ENCODE measurements around the gene ZNF575.
A peak's percentile ranks its signal among the peaks of the same experiment; 100 is the strongest.

Gene ZNF575

DNA sequence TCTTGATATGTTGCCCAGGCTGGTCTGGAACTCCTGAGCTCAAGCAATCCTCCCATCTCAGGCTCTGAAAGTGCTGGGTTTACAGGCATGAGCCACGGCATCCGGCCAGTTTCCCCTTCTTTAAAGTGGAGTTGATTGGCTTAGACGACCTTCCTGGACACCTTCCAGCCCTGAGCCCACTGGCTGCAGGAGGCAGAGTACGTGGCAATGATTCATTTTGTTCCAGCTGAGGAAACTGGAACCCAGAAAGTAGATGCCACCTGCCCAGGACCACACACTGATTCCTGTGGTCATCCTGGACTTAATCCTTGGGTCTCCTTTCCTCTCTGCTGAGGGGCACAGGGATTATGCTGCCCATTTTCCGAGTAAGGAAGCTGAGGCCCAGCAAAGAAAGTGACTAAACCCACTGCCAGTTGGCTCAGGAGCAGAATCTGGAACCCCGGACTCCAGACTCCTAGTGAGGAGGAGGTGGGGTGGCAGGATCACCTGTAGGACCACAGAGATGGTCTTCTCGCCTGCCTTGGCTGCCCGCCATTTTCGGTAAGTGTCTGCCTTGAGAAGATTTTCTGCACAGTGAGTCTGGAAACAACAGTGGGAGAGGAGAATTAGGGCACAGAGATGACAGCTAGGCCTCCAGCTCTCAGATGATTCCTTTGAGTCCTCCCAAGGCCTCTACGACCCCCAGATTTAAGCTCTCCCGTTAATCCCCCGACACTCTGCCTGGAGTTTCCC lies 41.6 kb downstream of the ZNF575 start:
- DNase-seq (ENCODE audit: low read depth), result no peak

GRCh38 chr19:43575156-43575950 lies 42.4 kb downstream of the ZNF575 start, which contains the start of the genes PINLYP and XRCC1:
Gene PINLYP, plus strand, starts transcription at chr19:43575801. Its CDS starts 1,391 bp downstream, at chr19:43577192.
Gene XRCC1, minus strand, starts transcription at chr19:43575527. Its CDS starts 69 bp downstream, at chr19:43575458.
- peak; percentile 96 for DNase-seq (ENCODE audit: low read depth)

DNA sequence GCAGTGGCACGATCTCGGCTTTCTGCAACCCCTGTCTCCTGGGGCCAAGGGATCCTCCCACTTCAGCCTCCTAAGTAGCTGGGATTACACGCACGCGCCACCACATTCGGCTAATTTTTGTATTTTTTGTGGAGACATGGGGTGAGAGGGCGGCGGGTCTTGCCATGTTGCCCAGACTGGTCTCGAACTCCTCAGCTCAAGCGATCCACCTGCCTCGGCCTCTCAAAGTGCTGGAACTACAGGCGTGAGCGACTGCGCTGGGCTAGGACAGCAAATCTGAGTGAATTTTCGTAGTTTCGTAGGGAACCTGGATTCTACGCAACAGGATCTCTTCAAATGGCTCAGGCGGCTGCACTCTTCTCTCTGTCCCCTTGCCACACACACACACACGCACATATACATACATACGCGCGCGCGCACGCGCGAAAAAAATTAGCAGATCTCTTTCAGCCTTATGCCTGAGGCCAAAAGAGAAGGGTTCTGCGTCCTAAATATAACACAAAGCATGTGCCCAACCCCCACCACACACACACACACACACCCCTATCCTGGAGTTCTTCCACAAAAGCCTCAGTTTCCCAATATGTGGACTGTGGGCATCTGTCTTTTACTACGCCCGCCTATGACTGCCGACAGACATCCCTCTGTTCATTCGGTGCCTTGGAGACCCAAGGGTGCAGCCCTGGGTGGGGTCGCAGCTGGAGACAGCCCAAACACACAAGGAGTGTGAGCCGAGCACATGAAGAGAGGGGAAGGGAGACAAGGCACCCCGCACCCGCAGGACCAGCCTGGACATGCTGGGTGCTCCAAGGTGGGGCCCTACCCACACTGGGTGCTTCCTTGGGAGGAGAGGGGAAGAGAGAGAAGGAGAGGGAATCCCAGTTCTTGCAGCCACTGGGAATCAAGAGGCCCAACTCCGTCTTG lies 43.2 kb downstream of the ZNF575 start:
- no peak for DNase-seq (ENCODE audit: low read depth)

DNA sequence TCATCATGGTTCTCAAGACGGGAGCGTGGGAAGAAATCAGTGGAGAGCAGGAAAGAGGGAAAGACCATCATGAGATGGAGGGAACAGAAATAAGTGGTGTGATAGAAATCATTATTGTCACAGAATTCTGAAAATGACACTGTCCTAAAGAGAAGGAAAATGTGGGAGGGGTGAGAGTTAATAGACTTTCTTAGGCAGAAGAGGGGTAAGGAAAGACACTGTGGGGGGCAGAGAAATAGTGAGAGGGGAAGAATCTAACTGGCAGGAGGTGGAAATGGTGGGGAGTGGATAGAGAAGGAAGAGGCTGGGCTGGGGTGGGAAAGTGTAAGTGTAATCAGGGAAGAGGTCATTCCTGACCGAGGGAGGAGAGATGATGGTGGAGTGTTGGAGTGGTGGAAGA lies 45.8 kb downstream of the ZNF575 start:
- DNase-seq (ENCODE audit: low read depth), result no peak

DNA sequence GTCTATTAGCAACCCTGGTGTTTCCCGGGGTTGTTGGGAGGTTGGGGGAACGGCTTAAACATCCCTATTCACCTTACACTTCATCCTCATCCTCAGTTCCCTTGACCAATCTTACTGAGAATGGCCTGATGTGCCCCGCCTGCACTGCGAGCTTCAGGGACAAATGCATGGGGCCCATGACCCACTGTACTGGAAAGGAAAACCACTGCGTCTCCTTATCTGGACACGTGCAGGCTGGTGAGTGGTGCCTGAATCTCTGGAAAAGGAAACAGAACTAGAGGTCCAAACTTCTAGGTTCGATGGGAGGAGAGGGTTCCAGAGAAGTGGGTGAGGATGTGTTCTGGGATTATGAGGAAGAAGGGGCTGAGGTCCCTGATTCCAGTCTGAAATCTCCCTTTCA lies 48.5 kb downstream of the ZNF575 start:
- DNase-seq (ENCODE audit: low read depth), result no peak

DNA sequence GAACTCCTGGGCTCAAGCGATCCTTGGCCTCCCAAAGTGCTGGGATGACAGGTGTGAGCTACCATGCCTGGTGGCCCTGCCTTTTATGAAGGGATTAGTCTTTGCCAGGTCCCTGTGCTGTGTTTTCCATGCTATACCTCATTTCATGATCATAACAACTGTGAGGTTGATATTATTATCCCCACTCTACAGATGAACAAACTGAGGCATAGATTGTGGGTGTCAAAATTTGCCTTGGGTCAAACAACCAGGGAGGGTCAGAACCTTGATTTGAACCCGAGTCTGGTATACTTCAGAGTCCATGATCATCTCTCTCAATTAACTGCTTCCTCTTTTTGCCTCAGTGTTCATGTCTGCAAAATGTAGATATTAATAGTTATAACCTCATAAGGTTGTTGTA lies 49.5 kb downstream of the ZNF575 start:
- no peak for DNase-seq (ENCODE audit: low read depth)

GRCh38 chr19:43584484-43584883 lies 51.5 kb downstream of the ZNF575 start:
- DNase-seq (ENCODE audit: low read depth), result no peak

All from GM04504 (cell line).